CD4-positive, alpha-beta T cell treated with Interleukin-15 for 4 hours (primary cell): ENCODE measurements around the gene GALNT1.

ENCODE experiments used
- DNase-seq: peaks from one replicate; pipeline ENCODE4 v3.0.0-alpha.2; 2020; ENCODE audit warnings: low spot score

Gene GALNT1

DNA sequence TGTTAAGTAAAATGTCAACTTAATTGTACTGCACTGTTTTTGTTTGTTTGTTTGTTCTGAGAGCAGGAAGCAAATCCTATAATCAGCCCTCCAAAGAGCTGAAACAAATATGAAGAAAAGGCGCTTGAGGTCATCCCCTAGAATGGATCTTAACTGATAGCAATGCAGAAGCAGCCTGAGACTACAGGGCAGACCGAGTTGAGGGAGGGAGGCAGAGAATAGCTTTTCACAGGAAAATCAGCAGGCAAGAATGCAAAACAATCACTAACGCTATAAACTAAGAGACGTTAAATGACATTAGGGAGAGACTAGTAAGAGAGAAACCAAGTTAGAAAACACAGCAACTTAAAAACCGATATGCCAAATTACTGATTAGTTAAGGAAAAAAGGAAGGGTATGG is 37.2 kb downstream of the GALNT1 start:
- no peak for DNase-seq

DNA sequence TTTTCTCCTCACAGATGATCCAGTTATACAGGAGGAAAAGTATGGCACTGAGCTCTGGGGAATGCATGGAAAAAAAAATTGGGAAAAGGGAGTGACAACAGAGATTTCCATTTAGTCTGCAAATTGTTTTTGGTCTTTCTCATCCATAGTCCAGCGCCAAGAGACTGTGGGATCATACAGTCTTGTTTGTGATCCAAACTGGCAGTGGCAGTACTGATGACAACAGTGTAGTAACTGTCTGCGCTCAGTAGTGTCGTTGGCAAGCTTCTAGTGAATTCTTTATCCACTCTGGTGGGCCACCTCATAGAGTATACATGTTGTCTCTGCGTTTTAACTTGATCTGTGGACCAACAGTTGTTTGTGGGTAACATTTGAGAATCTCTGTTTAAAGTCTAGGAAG is 37.9 kb downstream of the GALNT1 start:
- no peak for DNase-seq

DNA sequence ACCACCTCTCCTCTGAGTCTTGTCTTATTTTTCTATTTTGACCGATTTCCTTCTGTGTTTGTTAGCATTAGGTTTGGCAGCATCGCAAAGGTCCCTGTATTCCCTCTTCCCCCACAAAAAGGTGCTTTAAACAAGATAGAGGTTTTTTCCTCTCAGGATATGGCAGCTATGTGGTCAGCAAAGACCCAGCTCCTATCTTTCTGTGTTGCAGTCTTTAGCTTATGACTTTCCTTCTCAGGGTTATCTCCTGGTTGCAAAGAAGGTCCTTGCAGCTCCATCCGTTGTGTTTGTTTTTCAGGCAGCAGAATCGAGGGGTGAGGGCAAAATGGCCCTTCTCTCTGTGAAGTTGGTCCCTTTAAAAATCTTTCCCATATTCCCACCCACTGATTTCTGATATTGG is 38.4 kb downstream of the GALNT1 start:
- DNase-seq, result no peak

DNA sequence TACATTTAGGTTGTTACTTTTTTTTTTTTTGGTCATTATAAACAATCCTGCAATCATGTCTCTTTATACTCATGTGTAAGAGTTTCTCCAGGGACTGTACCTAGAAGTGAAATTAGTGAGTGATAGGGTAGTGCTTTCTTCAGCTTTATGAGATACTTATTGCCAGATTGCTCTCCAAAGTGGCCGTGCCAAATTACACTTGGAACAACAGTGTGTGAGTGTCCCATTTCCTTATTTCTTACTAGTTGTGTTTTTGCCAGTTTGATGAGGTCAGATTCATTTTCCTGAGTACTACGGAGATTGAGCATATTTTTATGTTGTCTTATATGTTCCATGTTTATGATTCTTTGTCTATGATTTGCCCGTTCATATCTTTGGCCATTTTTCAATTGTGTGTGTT is 39.2 kb downstream of the GALNT1 start:
- DNase-seq, result no peak

DNA sequence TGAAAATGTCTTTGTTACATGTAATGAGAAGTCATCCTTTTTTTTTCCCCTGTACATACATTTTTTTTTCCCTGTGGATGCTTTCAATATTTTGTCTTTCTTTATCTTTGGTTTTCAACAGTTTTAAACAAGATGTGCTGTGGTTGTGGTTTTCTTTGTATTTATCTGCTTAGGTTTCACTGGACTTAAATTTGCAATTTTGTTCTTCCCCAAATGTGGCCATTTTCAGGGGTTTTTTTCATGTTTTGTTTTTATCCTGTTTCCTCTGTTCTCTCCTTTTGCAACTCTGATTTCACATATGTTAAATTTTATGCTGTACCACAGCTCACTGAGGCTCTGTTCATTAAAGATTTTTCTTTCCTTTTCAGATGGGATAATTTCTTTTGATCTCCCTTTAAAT is 41.7 kb downstream of the GALNT1 start:
- DNase-seq, result no peak

DNA sequence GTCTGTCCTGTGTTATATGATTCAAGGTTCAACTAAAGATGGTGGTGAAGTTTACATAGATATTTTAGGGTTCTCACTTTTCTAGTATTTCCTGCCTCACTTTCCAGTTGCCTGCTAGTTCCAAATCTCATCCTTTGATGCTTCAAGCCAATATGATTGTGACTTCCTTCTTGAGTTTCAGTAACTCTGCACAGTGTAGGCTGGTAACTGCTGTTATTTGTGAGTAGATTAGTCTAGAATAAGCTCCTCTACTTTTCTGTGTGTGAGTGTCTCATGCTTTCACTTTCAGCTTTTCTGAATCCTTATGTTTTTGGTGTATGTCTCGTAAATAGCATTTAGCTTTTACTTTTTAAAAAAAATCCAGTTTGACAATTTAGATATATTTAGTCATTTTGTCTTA is 42.6 kb downstream of the GALNT1 start:
- no peak for DNase-seq

DNA sequence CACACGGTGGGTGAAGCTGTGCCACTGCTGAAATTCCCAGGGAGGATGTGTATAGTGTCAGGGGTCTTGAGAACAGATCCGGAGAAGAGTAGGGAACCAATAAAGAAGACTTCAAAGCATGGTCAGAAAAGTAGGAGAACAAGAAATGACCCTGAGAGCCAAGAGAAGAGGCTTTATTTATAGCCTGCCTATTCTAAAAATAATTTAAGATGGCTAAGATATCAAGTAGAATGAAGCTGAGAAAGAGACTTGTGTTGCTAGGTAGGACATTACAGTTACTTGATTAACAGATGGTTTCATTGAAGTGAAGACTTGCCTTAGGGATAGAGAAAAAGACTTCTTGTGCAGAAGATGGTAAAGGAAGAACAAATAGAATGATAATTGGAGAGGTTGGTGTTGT is 43.7 kb downstream of the GALNT1 start:
- DNase-seq, result no peak

DNA sequence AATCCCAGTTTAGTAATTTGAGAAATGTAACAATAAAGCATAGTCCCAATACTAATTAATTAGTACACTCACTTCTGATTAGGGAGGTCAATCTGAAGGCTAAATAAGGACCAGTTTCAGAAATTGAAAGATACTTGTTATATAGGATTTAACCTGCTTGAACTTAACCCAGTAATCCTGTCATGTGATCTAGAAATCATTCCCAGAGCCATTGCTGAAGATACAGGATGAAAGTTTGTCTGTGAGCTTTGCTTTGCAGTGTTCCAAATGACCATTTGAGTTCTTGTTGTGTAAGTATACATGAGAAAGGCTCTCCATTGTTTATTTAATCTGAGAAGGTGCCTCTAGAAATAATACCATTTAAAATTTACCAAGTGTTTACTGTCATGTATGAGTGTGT is 52.2 kb downstream of the GALNT1 start:
- no peak for DNase-seq

DNA sequence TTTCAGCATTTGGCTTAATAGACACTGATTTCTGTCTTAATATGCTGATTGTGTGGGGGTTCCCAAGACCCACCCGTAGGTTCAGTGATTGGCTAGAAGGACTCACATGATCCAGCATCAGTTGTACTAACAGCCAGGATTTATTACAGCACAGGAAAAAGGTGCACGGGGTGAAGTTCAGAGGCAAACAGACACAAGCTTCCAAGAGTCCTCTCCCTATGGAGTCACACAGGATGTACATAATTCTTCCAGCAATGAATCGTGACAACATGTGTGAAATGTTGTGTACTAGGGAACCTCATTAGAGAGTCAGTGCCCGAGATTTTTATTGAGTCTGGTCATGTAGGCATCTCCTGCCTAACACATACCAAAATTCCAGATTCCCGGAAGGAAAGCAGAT is 52.8 kb downstream of the GALNT1 start:
- DNase-seq, result no peak

DNA sequence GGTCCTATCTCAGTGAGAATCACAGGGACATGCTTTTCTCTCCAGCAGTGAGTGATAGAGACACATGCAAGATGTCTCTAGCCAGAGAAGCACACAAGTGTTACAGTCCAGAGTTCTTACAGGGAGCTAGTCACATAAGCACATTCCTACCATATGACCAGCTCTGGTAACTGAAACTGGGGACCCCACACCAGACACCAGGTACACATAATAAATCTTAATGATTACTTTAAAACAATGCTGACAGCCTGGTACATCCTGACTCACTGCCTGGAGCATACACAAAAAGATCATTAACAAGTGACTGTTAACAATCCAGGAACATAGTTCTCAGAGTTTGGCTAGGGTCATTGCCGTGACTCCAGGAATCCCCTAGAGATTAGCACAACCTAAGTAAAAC is 53.6 kb downstream of the GALNT1 start:
- no peak for DNase-seq

DNA sequence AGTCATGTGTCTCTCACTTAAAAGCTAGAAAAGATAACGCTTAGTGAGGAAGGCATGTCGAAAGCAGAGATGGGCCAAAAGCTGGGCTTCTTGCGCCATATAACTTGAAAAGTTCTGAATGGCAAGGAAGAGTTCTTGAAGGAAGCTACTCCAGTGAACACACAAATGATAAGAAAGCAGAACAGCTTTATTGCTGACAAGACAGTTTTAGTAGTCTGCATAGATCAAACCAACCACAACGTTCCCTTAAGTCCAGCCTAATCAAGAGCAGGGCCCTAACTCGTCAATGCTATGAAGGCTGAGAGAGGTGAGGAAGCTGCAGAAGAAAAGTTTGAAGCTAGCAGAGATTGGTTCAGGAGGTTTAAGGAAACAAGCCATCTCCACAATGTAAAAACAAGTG is 55.7 kb downstream of the GALNT1 start:
- DNase-seq, result no peak

DNA sequence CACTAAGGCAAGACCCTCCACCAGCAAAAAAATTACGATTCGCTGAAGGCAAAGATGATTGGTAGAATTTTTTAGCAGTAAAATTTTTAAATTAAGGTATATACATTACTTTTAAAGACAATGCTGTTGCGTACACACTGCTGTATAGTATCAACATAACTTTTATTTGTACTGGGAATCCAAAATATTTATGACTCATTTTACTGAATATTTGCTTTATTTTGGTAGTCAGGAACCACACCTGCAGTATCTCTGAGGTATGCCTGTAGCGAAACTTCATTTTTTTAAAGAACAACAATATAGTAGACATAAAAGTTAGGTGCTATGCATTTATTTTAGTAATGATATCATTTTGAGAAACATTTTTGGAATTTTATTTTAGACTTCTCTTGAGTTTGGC is 57.8 kb downstream of the GALNT1 start:
- no peak for DNase-seq

DNA sequence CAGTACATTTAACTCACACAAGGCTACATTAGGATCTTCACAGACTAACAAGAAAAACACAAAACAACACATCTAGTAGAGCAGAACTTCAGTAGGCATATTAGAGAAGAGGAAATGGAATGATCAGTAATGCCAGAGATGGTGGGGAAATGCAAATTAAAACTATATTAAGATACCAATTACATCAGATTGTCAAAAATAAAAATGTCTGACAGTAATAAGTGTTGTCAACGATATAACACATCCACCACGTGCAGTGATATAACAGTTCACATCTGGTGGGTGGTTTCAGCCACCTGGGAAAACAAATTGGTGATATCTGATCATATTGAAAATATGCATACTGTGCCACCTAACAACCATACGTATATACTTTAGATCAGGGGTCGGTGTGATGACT is 59.9 kb downstream of the GALNT1 start:
- no peak for DNase-seq

DNA sequence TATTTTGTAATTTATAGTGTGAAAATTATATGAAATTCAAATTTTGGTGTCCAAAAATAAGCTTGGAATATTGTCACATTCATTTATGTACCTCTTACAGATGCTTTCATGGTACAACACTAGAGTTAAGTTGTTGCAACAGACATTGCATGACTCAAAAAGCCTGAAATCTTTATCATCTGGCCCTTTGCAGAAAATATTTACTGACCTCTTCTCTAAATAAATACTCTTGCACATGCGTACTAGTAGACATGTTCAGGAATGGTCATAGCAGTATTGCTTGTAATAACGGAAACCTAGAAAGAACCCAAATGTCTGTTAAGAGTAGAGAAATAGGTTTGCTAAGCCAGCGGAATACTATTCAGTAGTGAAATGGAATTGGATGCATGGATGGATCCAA is 60.4 kb downstream of the GALNT1 start:
- no peak for DNase-seq

DNA sequence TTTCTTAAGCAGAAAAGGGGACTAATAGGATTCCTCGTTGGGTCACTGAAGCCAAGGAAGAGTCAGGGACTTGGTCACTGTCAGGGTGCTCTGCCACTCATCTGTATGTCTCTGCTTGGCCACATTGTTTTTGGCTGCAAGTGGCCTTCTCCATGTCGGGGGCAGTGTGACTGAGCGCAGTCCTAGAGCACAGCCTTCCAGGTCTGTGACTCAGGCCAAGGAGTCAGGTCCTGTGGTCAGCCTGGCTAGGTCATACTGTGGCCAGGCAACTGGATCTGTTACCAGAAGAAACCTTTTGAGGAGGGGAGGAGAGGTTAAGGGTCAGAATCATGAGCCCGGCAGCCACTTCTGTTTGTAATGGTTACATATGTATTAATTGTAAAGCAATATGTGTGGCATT is 61.3 kb downstream of the GALNT1 start:
- no peak for DNase-seq

DNA sequence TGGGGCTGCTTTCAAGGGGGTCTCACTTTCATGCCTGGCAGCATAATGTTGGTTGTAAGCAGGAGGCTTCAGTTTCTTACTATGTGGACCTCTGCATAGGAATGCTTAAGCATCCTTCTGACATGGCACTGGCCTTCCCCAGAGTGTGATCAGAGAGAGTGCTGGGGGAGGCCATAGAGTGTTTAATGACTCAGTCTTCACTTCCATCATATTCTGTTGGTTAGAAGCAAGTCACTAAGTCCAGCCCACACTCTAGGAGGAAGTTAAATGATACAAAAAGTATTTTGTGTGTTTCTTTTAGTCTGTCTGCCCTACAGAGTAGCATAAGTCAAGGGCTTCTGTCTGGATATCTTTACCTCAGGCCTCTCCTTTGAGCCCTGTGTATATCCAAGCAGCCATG is 64.9 kb downstream of the GALNT1 start:
- DNase-seq, result no peak

DNA sequence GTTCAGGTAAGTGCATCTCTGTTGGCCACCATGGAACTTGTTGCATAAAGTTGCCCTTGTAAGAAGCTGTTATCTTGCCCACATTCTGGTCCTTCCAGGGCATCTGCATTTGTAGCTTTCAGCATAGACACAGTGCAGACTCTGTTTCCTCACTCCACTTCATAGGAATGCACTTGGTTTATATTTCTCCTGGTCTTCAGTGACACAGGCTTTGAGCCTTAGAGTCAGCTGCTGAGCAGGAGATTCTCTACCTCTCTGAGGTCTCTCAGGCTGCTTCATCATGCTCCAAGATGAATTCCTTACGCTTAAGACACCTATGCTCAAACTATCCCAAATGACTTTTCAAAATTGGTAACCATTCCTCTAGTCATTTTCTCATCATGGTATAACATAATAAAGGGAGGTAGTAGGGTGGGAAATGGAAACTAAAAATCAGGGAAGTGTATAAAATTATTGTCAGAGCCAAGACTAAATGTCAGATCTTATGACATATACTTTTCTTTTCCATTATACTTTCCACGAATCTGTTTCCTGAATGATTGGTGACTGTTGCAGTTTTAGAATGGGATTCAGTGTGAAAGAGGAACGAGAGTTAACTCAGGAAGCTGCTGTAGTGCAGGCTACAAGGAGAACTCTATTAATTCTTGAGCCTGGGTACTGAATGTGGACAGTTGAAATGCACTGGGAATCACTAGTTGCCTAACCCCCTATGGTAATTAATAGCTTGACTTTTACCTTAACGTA is 72.0 kb downstream of the GALNT1 start:
- no peak for DNase-seq

DNA sequence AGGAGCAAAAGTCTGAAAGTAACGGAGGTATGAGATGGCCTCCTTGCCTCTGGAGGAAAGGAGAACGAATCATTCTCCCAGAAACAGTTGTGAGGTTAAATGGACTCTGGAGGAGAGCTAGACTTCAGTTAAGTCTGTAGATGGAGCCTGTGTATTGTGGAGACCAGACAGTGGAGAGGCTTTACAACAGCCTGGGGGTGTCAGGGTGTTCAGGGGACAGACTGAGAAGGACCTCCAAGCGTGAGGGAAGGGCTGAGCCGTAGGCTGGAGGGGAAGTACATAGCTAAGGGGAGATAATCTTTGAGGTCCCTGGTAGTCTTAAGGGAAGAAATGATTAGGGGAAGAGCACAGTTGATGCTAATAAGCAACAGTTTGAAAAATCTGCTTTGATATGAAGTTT is 76.6 kb downstream of the GALNT1 start:
- DNase-seq, result no peak

DNA sequence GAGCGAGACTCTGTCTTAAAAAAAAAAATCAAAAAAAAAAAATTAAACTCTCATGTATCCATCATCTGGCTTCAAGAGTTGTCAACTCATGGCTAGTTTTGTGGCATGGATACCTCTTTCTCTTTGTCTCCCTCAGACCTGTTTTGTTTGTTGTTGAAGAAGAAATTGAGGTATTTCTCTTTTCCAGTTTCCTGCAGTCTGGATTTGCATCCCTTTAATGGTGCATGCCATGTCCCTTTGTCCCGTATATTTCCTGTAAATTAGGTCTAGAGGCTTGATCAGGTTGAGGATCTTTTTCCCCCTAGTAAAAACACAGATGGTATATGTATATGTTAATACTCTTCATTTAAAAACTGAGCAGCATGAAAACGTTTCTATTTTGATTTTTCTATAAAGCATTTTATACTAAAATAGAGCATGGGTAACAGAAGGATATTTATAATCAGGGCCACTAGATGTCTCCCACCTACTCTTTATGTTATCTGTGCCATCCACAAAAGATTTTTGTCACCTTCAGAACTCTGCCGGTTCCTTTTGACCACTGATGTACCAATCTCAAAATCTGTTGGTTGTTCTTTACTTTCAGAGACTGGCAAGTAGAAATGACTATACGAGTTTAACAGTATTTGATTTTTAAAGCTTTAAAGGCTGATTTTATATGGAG is 80.1 kb downstream of the GALNT1 start:
- no peak for DNase-seq

DNA sequence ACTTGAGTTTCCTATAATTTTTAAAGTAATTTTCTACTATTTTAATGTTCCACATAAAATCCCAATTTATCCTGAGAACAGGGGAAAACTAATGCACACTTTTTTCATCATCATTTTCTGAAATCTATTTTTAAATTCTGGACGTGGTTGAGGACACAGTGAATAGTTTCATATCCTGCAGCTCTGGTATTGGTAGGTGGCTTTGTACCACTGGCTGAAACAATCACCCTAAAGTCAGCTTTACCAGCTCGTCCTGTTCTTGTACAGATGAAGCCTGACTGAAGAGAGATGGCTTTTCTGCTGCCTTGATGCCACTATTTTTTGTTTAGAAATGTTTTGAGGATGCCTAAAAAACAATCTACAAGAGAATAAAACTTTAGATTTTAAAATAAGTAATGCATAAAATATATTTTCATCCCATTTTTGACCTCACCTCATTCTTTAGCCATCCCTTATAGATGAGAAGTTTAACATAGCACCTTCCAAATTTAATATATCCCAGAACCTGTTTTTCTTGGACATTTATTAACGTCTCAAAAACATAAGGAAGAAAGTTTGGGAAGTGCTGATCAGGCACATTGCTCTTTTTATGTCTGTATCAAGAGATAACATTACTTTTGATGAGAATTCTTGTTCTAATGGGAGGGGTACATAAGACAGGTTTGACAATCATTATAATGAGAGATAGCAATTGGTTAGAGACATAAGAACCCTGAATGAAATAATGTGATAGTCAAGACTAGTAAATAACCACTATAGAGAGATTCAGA is 80.9 kb downstream of the GALNT1 start:
- no peak for DNase-seq

DNA sequence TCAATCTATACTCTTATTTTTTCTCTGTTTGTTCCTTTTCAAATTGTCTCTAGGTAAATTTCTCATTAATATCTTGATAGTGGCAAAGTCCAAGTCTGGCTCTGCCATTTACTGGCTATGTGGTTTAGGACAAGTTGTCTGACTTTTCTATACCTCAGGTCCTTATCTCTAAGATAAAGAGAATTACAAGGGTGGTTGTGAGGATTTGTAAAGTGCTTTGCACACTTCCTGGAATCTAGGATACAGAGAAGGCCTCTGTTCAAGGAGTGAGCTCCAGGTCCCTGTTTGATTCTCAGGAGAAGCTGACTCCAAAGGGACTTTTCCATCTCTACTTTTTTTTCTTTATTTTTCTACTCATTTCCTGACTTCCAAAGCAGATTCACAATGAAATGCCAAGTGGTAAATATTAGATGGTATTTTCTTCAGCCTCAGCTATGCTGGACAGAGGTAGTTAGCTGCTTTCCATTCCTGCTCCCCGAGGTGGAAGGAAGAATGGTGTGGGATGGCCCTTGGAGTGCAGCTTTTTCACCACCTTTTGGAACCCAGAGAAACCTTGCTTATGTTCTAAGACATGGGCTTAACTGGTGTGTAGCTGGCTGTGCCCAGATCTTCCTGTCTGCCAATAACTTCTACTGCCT is 90.5 kb downstream of the GALNT1 start:
- no peak for DNase-seq

DNA sequence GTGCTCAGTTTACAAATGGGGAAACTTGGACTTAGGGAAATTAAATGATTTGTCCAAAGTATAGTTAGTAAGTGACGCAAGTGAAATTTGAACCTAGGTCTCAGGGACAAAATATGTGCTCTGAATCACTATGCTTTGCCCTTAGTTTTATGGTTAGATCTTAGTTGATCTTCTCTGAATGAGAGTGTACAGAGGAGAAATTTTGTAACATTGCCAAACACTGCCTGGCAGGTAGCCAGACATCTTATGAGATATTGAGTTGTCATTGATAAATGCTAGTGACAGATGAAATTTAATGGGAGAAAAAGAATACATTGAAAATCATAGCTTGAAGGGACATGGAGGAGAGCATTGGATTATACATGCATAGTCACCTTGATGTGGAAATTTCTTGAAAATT is 91.4 kb downstream of the GALNT1 start:
- DNase-seq, result no peak

DNA sequence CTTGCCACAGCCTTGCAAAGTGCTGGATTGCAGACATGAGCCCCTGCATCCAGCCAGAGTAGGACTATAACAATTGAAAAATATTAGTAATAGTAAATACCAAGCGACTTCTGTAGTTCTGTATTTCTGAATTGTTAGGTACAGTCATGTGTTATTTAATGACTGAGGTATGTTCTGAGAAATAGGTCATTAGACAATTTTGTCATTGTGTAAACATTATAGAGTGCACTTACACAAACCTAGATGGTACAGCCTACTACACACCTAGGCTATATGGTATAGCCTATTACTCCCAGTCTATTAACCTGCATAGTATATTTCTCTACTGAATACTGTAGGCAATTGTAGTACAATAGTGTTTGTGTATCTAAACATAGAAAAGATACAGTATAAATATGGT is 92.1 kb downstream of the GALNT1 start:
- no peak for DNase-seq
